Suprapubic skin (tissue), 4 donors: ENCODE data around the gene NPAS2.

Experiments
- CTCF ChIP-seq, 2 donors: fragments of 200-600 bp in 1 of 2; fragments of 450-650 bp in 1 of 2; sonication (generic) in 1 of 2; IDR thresholded peaks; one replicate each; pipeline ENCODE4 v1.5.1; 2016 to 2019; ENCODE audit warnings: antibody characterized with exemption in 2 of 2, mild to moderate bottlenecking in 1 of 2, moderate library complexity in 1 of 2
- EP300 ChIP-seq: sonication (generic); formaldehyde crosslinking; IDR thresholded peaks from one replicate; pipeline ENCODE4 v1.6.1; 2017; ENCODE audit warnings: antibody characterized with exemption
- POLR2A ChIP-seq, 2 donors: fragments of 450-650 bp; IDR thresholded peaks; one replicate each; pipeline ENCODE4 v1.6.1; 2017; ENCODE audit warnings: antibody characterized with exemption in 2 of 2, mild to moderate bottlenecking in 2 of 2, moderate library complexity in 2 of 2
- POLR2AphosphoS5 ChIP-seq, 3 donors: sonication (generic); formaldehyde crosslinking; IDR thresholded peaks; one replicate each; pipeline ENCODE4 v1.6.1; 2017; ENCODE audit warnings: antibody characterized with exemption in 3 of 3

- no peak for TF ChIP-seq POLR2A (IDR thresholded peaks at IDR 0.05)
- TF ChIP-seq CTCF (IDR thresholded peaks at IDR 0.05): no peak
- no peak for TF ChIP-seq EP300
- TF ChIP-seq POLR2AphosphoS5 (IDR thresholded peaks at IDR 0.05): no peak
Observed at GRCh38 chr2:100786297-100786658, 33.7 kb upstream of the NPAS2 start.
